HG03469 (cell line): ENCODE data around the gene TAOK1.

ENCODE experiments used
- ATAC-seq: cut with Tn5 transposase; IDR thresholded peaks from one replicate; pipeline ENCODE4 v1.9.1; 2021; ENCODE audit warnings: mild to moderate bottlenecking, moderate library complexity, moderate number of reproducible peaks; ENCODE audit not compliant: unreplicated experiment

Gene TAOK1

GRCh38 chr17:29378500-29378899 is 11.7 kb upstream of the TAOK1 start:
- no peak for ATAC-seq

GRCh38 chr17:29379084-29379991 is 10.8 kb upstream of the TAOK1 start:
- ATAC-seq: no peak

- no peak for ATAC-seq
These were observed 6.5 kb upstream of the TAOK1 start for GRCh38 chr17:29383686-29384085.

- ATAC-seq: no peak
These were observed 5.3 kb upstream of the TAOK1 start for GRCh38 chr17:29384901-29385300.

GRCh38 chr17:29386760-29387159 is 3.4 kb upstream of the TAOK1 start:
- ATAC-seq: no peak

GRCh38 chr17:29388937-29389336 is 1.2 kb upstream of the TAOK1 start:
- ATAC-seq: no peak

- no peak for ATAC-seq
These were observed 878 bp downstream of the TAOK1 start for GRCh38 chr17:29390851-29391631.

- no peak for ATAC-seq
These were observed 3.3 kb downstream of the TAOK1 start for GRCh38 chr17:29393436-29393835.

- no peak for ATAC-seq
These were observed 4.6 kb downstream of the TAOK1 start for GRCh38 chr17:29394761-29395160.

GRCh38 chr17:29396066-29396465 is 5.9 kb downstream of the TAOK1 start:
- no peak for ATAC-seq

- no peak for ATAC-seq
These were observed 9.5 kb downstream of the TAOK1 start for GRCh38 chr17:29399634-29400033.

GRCh38 chr17:29400818-29401217 is 10.7 kb downstream of the TAOK1 start:
- ATAC-seq: no peak

- no peak for ATAC-seq
These were observed 11.1 kb downstream of the TAOK1 start for GRCh38 chr17:29401258-29401657.

- ATAC-seq: no peak
These were observed 17.7 kb downstream of the TAOK1 start for GRCh38 chr17:29407856-29408255.

- no peak for ATAC-seq
These were observed 19.8 kb downstream of the TAOK1 start for GRCh38 chr17:29409963-29410362.

GRCh38 chr17:29412780-29413565 is 22.8 kb downstream of the TAOK1 start:
- ATAC-seq: no peak

GRCh38 chr17:29420128-29420527 is 30.0 kb downstream of the TAOK1 start:
- no peak for ATAC-seq

- no peak for ATAC-seq
These were observed 40.1 kb downstream of the TAOK1 start for GRCh38 chr17:29430275-29430674.

- no peak for ATAC-seq
These were observed 43.4 kb downstream of the TAOK1 start for GRCh38 chr17:29433541-29433940.

GRCh38 chr17:29434550-29434949 is 44.4 kb downstream of the TAOK1 start:
- ATAC-seq: no peak

- no peak for ATAC-seq
These were observed 52.3 kb downstream of the TAOK1 start for GRCh38 chr17:29442451-29442850.
